Parathyroid adenoma (tissue), 2 donors: ENCODE measurements around the gene STOX2.

ENCODE experiments used
- H2AFZ ChIP-seq: fragments of 300-600 bp; sonication (generic); one replicate; pipeline ENCODE4 v1.7.0; 2017; ENCODE audit warnings: antibody characterized with exemption, mild to moderate bottlenecking
- H3K27ac ChIP-seq: fragments of 300-600 bp; sonication (generic); one replicate; pipeline ENCODE4 v1.7.0; 2017
- H3K27me3 ChIP-seq: fragments of 300-600 bp; sonication (generic); one replicate; pipeline ENCODE4 v1.7.0; 2017; ENCODE audit warnings: low read length; ENCODE audit not compliant: control insufficient read depth, insufficient read depth
- H3K36me3 ChIP-seq: fragments of 300-600 bp; sonication (generic); one replicate; pipeline ENCODE4 v1.7.0; 2017; ENCODE audit warnings: low read length; ENCODE audit not compliant: control insufficient read depth, insufficient read depth
- H3K4me1 ChIP-seq: fragments of 300-600 bp; sonication (generic); one replicate; pipeline ENCODE4 v1.7.0; 2017; ENCODE audit warnings: control low read depth
- H3K4me2 ChIP-seq: fragments of 300-600 bp; sonication (generic); one replicate; pipeline ENCODE4 v1.7.0; 2017; ENCODE audit warnings: low read length
- H3K4me3 ChIP-seq: fragments of 300-600 bp; sonication (generic); one replicate; pipeline ENCODE4 v1.7.0; 2017; ENCODE audit warnings: low read depth, low read length
- H3K79me2 ChIP-seq: fragments of 300-600 bp; sonication (generic); one replicate; pipeline ENCODE4 v1.7.0; 2017; ENCODE audit warnings: control low read depth
- H3K9ac ChIP-seq: fragments of 300-600 bp; sonication (generic); one replicate; pipeline ENCODE4 v1.7.0; 2017; ENCODE audit warnings: mild to moderate bottlenecking
- H3K9me3 ChIP-seq: fragments of 300-600 bp; sonication (generic); one replicate; pipeline ENCODE4 v1.7.0; 2017; ENCODE audit warnings: low read length; ENCODE audit not compliant: control insufficient read depth
- CTCF ChIP-seq: fragments of 300-600 bp; sonication (generic); IDR thresholded peaks from one replicate; pipeline ENCODE4 v1.7.0; 2017; ENCODE audit warnings: antibody characterized with exemption, mild to moderate bottlenecking
- donor health status: primary hyperparathyroidism.

The STOX2 gene

DNA sequence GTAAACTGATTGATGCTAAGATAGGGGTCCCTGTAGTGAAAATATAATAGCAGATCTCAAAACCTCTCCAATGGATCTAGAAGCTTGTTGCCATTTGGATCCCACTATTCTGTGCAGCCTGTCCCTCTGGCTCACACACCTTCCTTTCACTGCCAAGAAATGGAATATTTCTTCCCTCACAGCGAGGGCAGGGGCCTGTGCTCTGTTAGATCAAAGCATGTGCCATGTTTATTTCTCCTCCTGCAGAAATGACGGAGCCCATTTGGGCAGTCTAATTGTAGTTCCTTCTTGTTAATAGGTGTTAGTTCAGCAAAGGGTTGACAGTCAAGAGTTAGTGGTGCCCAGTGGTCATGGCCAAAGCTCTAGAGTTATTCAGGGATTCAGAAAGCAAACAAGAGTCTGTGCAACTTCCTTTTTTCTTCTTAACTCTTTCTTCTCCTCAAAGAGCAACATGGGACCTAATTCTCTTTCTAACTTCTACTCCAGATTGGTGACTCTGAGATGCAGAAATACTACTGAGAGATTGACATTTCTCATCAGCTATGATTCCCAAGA, 106.8 kb downstream of the STOX2 start:
- Histone ChIP-seq H3K9ac (no peak overlapping the region), H3K4me3 (no peak overlapping the region), H3K4me1 (no peaks in the 10 kb centered on the region), H3K27ac (no peak overlapping the region), H2AFZ (no peak overlapping the region), H3K79me2 (no peaks in the 10 kb centered on the region), H3K36me3 (no peaks in the 10 kb centered on the region), H3K27me3 (no peaks in the 10 kb centered on the region), H3K4me2 (no peak overlapping the region), H3K9me3 (no peaks in the 10 kb centered on the region)
- TF ChIP-seq CTCF, result no peak

DNA sequence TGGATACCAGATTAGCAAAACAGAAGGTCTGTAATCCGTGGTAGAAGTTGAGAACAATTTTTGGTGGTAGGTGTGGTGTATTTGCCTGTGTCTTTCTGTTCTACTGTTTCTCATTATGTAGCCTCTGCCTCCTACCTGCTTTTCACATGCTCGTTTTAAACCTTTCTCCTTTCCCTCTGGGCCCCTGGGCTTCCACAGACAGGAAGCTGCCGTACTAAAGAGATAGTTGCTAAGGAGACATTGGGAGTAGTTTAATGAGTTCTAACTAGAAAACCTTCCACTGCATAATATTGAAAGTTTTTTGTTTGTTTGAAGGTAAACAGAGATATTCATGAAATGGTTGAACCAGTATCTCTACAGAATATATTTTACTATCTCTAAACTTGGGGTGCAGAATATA, 107.8 kb downstream of the STOX2 start:
- Histone ChIP-seq H2AFZ (no peak overlapping the region), H3K4me3 (no peak overlapping the region), H3K9ac (no peak overlapping the region), H3K4me2 (no peak overlapping the region), H3K27ac (no peak overlapping the region), H3K36me3 (no peaks in the 10 kb centered on the region), H3K79me2 (no peaks in the 10 kb centered on the region), H3K9me3 (no peaks in the 10 kb centered on the region), H3K4me1 (no peaks in the 10 kb centered on the region), H3K27me3 (no peaks in the 10 kb centered on the region)
- no peak for TF ChIP-seq CTCF

- Histone ChIP-seq H3K27ac (no peak overlapping the region), H3K9ac (no peak overlapping the region), H3K36me3 (no peaks in the 10 kb centered on the region), H2AFZ (no peak overlapping the region), H3K79me2 (no peaks in the 10 kb centered on the region), H3K4me1 (no peaks in the 10 kb centered on the region), H3K9me3 (no peaks in the 10 kb centered on the region), H3K4me2 (no peak overlapping the region), H3K4me3 (no peak overlapping the region), H3K27me3 (no peaks in the 10 kb centered on the region)
- TF ChIP-seq CTCF, result no peak
Measured at GRCh38 chr4:184014301-184014700, 109.2 kb downstream of the STOX2 start.

DNA sequence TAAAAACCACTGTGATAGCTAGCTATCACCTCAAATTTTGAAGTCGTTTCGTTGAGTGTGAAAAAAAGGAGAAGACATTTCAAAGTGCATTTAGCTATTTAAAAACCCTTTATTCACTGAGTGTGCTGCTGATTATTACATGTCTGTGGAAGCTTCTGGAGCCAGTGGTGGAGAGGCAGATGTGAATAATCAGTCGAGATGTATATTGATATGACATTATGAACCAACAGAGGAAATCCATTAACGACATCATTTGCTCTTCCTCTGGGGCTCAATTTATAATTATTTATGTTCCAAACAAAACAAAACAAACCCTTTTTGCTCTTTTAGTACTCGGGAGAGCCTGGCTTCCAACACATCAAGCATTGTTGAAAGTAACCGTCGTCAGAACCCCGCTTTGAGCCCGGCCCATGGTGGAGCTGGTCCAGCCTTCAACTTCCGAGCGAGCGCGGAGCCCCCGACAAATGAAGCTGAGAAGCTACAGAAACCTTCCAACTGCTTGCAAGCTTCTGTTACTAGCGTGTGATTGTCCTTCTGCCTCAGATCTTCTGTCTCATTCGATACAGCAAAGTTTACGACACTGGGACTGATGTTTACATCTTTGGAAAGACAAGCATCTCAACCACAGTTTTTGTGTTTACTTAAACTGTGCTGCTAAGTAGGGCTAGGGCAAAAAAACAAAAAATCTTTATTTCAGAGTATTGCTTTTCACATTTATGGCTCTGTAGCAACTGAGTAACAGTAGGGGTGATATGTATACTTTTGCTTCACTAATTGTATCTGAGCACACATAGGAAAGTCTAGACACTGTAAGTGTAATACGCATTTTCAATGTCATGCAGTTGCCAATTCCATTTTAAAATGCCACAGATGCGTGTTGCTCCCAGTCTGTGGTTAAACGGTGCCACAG, 111.9 kb downstream of the STOX2 start:
- no peak for TF ChIP-seq CTCF
- H3K27ac ChIP-seq, result no peak overlapping the region
- H3K9ac ChIP-seq, result no peak overlapping the region

More for the DNA sequence above, 111.9 kb downstream of the STOX2 start:
- Histone ChIP-seq H3K27me3 (no peaks in the 10 kb centered on the region), H3K36me3 (no peaks in the 10 kb centered on the region), H3K9me3 (no peaks in the 10 kb centered on the region), H3K4me1 (no peaks in the 10 kb centered on the region), H3K79me2 (no peaks in the 10 kb centered on the region), H3K4me2 (no peak overlapping the region), H2AFZ (no peak overlapping the region), H3K4me3 (no peak overlapping the region)
